ENCODE results near the gene RIT1.

RIT1 gene

GRCh38 chr1:155859881-155860871 is 51.0 kb downstream of the RIT1 start:
- no peak for TF ChIP-seq GATA2 (IDR thresholded peaks at IDR 0.05; ENCODE audit: low read depth, low read length)
- no peak for TF ChIP-seq GATA3 (IDR thresholded peaks at IDR 0.05; ENCODE audit: low read depth, low read length)

DNA sequence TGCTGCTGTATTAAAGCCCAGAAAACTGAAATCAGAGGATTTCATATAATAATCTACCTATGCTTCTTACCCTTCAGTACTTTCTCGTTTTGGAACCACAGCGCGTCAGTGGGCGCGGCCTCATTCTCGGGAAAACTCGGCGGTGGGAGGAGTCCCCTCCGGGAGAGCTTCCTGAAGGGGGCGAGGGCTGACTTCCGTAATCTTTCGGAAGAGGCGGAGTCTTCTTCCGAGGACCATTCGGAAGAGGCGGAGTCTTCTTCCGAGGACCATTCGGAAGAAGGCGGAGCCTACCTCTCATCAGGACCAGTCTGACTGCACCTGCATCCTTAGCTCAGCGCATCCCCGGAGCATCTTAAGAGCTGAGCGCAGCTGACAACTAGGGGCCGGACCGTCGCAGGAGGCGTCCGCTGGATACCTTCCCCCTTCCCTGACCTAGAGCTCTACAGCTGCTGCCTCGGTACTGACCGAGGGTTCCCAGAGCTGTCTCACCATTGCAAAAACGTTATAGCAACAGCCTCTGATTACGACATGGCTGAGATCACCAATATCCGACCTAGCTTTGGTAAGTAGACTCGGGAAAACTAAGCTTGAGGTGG is 51.8 kb downstream of the RIT1 start, which contains the start of gene SYT11:
SYT11 (plus strand) TSS at position 334 of the 596 bp plus-strand sequence; CDS start at position 529, 195 bp downstream.
- no peak for TF ChIP-seq GATA2 (IDR thresholded peaks at IDR 0.05; ENCODE audit: low read depth, low read length)
- no peak for TF ChIP-seq GATA3 (IDR thresholded peaks at IDR 0.05; ENCODE audit: low read depth, low read length)

GRCh38 chr1:155858800-155859233 is 52.3 kb downstream of the RIT1 start:
- TF ChIP-seq GATA2 (IDR thresholded peaks at IDR 0.05; ENCODE audit: low read depth, low read length) (no peak), GATA3 (IDR thresholded peaks at IDR 0.05; ENCODE audit: low read depth, low read length) (no peak)

- no peak for TF ChIP-seq GATA3 (IDR thresholded peaks at IDR 0.05; ENCODE audit: low read depth, low read length)
- no peak for TF ChIP-seq GATA2 (IDR thresholded peaks at IDR 0.05; ENCODE audit: low read depth, low read length)
Observed at GRCh38 chr1:155856975-155857930, 53.9 kb downstream of the RIT1 start, which contains the start of gene GON4L. TSS of gene GON4L (minus strand) at chr1:155857214. CDS start at chr1:155853780, 3,434 bp downstream.

DNA sequence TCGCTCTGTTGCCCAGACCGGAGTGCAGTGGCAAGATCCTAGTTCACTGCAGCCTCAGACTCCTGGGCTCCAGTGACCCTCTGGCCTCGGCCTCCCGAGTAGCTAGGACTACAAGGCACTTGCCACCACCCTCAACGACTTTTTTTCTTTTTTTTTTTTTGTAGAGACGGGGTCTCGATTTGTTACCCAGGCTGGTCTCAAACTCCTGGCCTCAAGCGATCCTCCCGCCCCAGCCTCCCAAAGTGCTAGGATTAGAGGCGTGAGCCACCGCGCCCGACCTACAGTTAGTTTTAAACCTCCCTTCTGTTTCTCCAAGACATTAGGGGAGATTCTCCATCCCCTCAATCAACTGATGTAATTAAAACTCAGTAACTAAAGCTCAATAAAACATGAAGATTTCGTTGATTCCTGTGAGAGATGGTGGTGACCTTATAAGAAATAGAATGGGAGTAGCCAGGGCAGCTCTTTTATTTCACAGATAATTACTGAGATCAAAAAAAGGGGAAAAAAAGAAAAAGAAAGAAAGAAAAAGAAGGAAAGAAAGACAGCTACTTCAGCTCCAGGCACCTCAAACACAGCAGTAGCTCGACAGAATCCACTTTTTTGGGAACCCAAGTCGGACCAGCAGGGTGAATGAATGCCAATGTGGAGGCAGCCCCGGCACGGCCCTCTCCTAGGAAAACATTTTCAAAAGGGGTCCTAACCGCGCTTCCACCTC is 54.7 kb downstream of the RIT1 start:
- TF ChIP-seq GATA3 (IDR thresholded peaks at IDR 0.05; ENCODE audit: low read depth, low read length) (no peak), GATA2 (IDR thresholded peaks at IDR 0.05; ENCODE audit: low read depth, low read length) (no peak)

GRCh38 chr1:155850345-155850744 is 60.8 kb downstream of the RIT1 start:
- no peak for TF ChIP-seq GATA2 (IDR thresholded peaks at IDR 0.05; ENCODE audit: low read depth, low read length)
- TF ChIP-seq GATA3 (IDR thresholded peaks at IDR 0.05; ENCODE audit: low read depth, low read length), result no peak

GRCh38 chr1:155847823-155848529 is 63.2 kb downstream of the RIT1 start:
- TF ChIP-seq GATA2 (IDR thresholded peaks at IDR 0.05; ENCODE audit: low read depth, low read length) (no peak), GATA3 (IDR thresholded peaks at IDR 0.05; ENCODE audit: low read depth, low read length) (no peak)

Data from SH-SY5Y (cell line).